Activated naive CD4-positive, alpha-beta T cell treated with anti-CD3 and anti-CD28 coated beads for 36 hours (primary cell): ENCODE data around the gene PXMP4. TPM values are rescaled to one million over a fixed set of nuclear protein-coding genes. Genes with fewer than 3 reads are reported as not detected.
"Not testable (repeated sequence)": the region's sequence is repeated elsewhere in the genome, so short reads cannot be mapped to it uniquely, and the experiment has no call there.

Source experiments
- CTCF ChIA-PET: fragments of 350-600 bp; sonication (Branson Sonifier 250); formaldehyde crosslinking; loops from one replicate; lab custom pipeline; 2021; ENCODE audit warnings: antibody characterized with exemption; lab: Charles Lee
- DNase-seq: peaks from one replicate; pipeline ENCODE4 v3.0.0-alpha.2; 2020
- H3K27ac Mint-ChIP-seq: one replicate; pipeline ENCODE4 v1.8.0; 2021; ENCODE audit warnings: mild to moderate bottlenecking, mixed read lengths
- H3K27me3 Mint-ChIP-seq: one replicate; pipeline ENCODE4 v1.8.0; 2021; ENCODE audit warnings: low read depth, mixed read lengths
- H3K36me3 Mint-ChIP-seq: one replicate; pipeline ENCODE4 v1.8.0; 2021; ENCODE audit warnings: low read depth, mixed read lengths
- H3K4me1 Mint-ChIP-seq: one replicate; pipeline ENCODE4 v1.8.0; 2021; ENCODE audit warnings: low read depth, mixed read lengths
- H3K4me3 Mint-ChIP-seq: one replicate; pipeline ENCODE4 v1.8.0; 2021; ENCODE audit warnings: mild to moderate bottlenecking, moderate library complexity, mixed read lengths
- H3K9me3 Mint-ChIP-seq: one replicate; pipeline ENCODE4 v1.8.0; 2021; ENCODE audit warnings: mixed read lengths
- intact Hi-C: fragments of 100-400 bp; cut with micrococcal nuclease; formaldehyde crosslinking; loops from one replicate; pipeline ENCODE4 v1.15.1; 2023
- total RNA-seq, 2 experiments: library from RNA; stranded (reverse); gene quantifications; one replicate each; pipeline ENCODE4 v1.2.3, GENCODE V29; 2021

The PXMP4 gene, protein sequence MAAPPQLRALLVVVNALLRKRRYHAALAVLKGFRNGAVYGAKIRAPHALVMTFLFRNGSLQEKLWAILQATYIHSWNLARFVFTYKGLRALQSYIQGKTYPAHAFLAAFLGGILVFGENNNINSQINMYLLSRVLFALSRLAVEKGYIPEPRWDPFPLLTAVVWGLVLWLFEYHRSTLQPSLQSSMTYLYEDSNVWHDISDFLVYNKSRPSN
- 10 to 100 TPM in 1 of 2 experiments, 1 to 10 TPM in 1; 9.5 to 10.3 TPM for total RNA-seq

DNA sequence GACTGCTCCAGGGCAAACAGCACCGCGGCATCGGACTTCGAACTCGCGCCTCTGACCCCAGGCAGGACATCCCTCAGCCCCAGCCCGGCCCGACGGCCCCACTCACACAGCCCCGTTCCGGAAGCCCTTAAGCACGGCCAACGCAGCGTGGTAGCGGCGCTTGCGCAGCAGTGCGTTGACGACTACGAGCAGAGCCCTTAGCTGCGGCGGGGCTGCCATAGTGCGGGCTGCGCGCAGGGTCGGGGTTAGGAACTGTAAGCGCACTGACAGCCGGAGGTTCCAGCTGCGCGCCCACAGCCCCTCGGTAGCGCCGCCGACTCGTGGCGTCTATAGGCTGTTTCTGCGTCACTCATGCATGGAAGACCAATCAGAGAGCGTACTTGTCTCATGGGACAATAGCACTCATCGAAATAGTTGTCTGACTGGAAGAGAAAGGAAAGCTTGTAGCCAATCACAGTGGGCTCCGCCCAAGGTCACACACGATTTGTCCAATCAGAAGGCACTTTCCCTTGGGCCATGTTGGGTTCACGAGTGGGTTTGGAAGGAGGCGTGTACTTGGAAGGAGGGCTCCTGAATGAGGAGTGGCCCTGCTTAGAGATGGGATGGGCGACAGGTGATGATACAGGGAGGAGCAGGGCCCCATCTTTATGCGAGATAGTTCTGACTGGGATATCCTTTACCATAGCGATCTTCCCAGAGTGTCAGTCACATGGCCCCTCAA, at the start of gene PXMP4:
Gene PXMP4 (minus strand): TSS at position 322 of the 721 bp plus-strand sequence. CDS start 103 bp downstream, at position 219.
- peak within 1 kb of the TSS; percentile 76 for H3K27ac Mint-ChIP-seq
- peak within 1 kb of the TSS; percentile 79 for H3K4me3 Mint-ChIP-seq
- peaks cover 21% of the 10 kb centered on the region for H3K4me1 Mint-ChIP-seq
- peak; percentile 95 for DNase-seq
- intact Hi-C loops, result loop anchor here (1.0 to 2.0 kb wide), 8 partner anchors 11 to 319 kb away; partner anchors contain the start of genes C20orf144, CDK5RAP1, CHMP4B and E2F1
- CTCF ChIA-PET, result interaction anchor here (1.4 kb wide), 2 partner anchors 12 to 52 kb away, joined by 4 read pairs; partner anchors contain the start of gene ZNF341
- H3K9me3 Mint-ChIP-seq, result no peaks in the 10 kb centered on the region
- peaks cover 3% of the 10 kb centered on the region for H3K36me3 Mint-ChIP-seq
- no peaks in the 10 kb centered on the region for H3K27me3 Mint-ChIP-seq

DNA sequence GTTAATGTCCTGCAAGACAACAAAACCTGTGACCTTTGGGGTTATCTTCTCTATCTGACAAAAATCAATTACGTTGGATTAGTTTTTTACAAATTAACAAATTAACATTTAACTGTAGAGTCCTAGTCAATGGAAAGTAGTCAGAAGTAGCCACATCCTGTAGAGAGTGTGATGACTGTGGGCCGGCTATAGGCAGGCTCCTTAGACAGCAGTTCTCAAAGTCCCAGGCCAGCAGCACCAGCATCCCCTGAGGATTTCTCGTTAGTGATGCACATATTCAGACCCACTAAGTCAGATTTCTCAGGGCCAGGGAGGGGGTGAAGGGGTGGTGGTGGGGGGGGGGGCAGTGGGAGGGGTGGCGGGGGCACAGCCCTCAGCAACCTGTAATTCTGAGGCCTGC, 48.9 kb upstream of the PXMP4 start:
- H3K4me1 Mint-ChIP-seq, result no peaks in the 10 kb centered on the region
- no peak overlapping the region for H3K4me3 Mint-ChIP-seq
- CTCF ChIA-PET, result no interaction called here
- intact Hi-C loops, result no loop called here
- H3K9me3 Mint-ChIP-seq, result no peaks in the 10 kb centered on the region
- no peak overlapping the region for H3K27ac Mint-ChIP-seq
- peaks cover 22% of the 10 kb centered on the region for H3K36me3 Mint-ChIP-seq
- H3K27me3 Mint-ChIP-seq, result no peaks in the 10 kb centered on the region
- DNase-seq, result no peak

DNA sequence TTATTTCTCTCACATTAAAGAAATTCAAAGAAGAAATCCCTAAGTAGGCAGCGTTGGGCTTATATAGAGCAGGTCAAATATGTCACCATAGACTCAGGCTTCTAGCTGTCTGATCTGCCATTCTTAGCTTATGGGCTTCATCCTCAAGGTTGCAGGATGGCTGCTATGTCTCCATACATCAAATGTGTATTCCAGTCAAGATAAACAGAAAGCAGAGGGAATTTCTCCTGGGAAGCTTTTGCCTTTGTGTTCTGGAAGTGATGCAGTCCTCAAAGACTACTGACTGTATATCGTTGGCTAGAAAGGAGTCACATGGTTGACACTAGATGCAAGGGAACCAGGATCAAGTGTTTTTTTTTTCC, 47.6 kb upstream of the PXMP4 start:
- no peaks in the 10 kb centered on the region for H3K4me1 Mint-ChIP-seq
- intact Hi-C loops, result no loop called here
- CTCF ChIA-PET, result interaction anchor here (0.5 kb wide), 1 partner anchor 606 kb away, joined by 3 read pairs; no protein-coding TSS in a partner anchor
- H3K4me3 Mint-ChIP-seq, result no peak overlapping the region
- H3K36me3 Mint-ChIP-seq, result peaks cover 23% of the 10 kb centered on the region
- H3K9me3 Mint-ChIP-seq, result no peaks in the 10 kb centered on the region
- no peaks in the 10 kb centered on the region for H3K27me3 Mint-ChIP-seq
- no peak for DNase-seq
- no peak overlapping the region for H3K27ac Mint-ChIP-seq

DNA sequence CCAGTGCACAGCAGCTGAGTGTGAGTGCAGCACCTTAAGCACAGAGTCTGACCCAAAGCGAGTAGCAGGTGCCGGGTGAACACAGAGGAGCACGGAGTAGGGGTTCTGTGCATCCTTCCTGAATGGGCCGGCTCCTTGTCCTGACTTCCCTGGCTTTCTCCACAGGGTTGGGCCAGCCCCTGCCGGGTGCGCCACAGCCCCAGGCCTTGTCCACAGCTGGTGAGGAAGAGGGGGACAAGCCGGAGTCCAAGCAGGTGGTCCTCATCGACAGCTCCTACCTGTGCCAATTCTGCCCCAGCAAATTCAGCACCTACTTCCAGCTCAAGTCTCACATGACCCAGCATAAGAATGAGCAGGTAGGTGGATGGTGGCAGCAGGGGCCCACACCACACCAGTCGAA, 46.6 kb upstream of the PXMP4 start:
- intact Hi-C loops, result no loop called here
- CTCF ChIA-PET, result no interaction called here
- Mint-ChIP-seq H3K36me3 (peaks cover 23% of the 10 kb centered on the region), H3K27ac (no peak overlapping the region), H3K9me3 (no peaks in the 10 kb centered on the region), H3K27me3 (no peaks in the 10 kb centered on the region), H3K4me1 (no peaks in the 10 kb centered on the region), H3K4me3 (no peak overlapping the region)
- DNase-seq, result no peak

DNA sequence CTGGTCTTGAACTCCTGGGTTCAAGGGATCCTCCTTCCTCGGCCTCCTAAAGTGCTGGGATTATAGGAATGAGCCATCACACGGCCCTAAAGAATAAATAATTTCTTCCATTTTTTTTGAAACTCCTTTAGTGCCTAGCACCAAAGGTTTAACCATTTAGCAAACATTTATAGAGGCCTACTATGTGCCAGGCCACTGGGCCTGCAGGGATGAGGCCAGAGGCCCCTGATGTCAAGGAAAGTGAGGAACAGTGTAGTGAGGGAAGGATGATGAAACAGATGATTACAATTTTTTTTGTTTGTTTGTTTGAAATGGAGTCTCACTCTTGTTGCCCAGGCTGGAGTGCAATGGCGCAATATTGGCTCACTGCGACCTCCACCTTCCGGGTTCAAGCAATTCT, 45.5 kb upstream of the PXMP4 start:
- Mint-ChIP-seq H3K4me3 (no peak overlapping the region), H3K27ac (no peak overlapping the region), H3K9me3 (no peaks in the 10 kb centered on the region), H3K4me1 (no peaks in the 10 kb centered on the region), H3K36me3 (peaks cover 23% of the 10 kb centered on the region), H3K27me3 (no peaks in the 10 kb centered on the region)
- intact Hi-C loops, result no loop called here
- DNase-seq, result no peak
- CTCF ChIA-PET, result no interaction called here

DNA sequence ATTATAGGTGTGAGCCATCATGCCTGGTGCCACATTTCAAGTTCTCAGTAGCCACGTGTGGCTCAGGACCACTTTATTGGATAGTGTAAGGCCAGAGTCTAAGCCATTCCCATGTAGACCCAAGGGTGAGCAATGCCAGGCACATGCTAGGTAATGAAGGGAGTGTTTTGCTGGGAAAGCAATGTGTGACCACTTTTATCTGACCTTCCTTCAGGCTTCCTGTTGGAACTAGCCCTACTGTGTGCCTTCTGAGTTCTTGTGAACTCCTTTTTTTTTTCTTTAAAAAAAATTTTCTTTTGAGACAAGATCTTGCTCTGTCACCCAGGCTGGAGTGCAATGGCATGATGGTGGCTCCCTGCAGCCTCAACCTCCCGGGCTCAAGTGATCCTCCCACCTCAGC, 45.0 kb upstream of the PXMP4 start:
- H3K27me3 Mint-ChIP-seq, result no peaks in the 10 kb centered on the region

DNA sequence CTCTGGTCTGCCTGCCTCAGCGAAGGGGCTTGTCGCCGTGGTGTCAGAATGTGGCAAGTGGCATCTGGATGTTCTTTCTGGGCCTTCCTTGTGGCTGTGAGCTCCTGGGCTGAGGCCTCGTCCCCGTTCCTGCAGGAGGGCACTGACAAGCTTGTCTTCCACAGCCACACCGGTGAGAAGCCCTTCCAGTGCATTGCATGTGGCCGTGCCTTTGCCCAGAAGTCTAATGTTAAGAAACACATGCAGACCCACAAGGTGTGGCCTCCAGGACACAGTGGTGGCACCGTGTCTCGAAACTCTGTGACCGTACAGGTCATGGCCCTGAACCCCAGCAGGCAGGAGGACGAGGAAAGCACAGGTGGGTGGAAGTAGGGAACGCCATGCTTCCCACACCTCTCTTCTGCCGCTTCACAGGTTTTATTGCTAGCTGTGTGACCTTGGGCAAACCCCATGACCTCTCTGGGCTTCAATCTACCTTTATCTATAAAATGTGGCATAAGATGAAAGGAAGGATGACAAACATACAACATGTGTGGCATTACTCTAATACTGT, 41.7 kb upstream of the PXMP4 start:
- intact Hi-C loops, result no loop called here
- no peak for DNase-seq
- CTCF ChIA-PET, result no interaction called here
- peaks cover 4% of the 10 kb centered on the region for H3K9me3 Mint-ChIP-seq
- no peak overlapping the region for H3K27ac Mint-ChIP-seq
- H3K27me3 Mint-ChIP-seq, result no peaks in the 10 kb centered on the region
- H3K4me1 Mint-ChIP-seq, result no peaks in the 10 kb centered on the region
- no peak overlapping the region for H3K4me3 Mint-ChIP-seq
- H3K36me3 Mint-ChIP-seq, result peaks cover 28% of the 10 kb centered on the region

More for the DNA sequence above, 45.0 kb upstream of the PXMP4 start:
- Mint-ChIP-seq H3K4me3 (no peak overlapping the region), H3K4me1 (no peaks in the 10 kb centered on the region), H3K27ac (no peak overlapping the region), H3K36me3 (peaks cover 21% of the 10 kb centered on the region), H3K9me3 (no peaks in the 10 kb centered on the region)
- no peak for DNase-seq
- CTCF ChIA-PET, result no interaction called here
- intact Hi-C loops, result no loop called here

DNA sequence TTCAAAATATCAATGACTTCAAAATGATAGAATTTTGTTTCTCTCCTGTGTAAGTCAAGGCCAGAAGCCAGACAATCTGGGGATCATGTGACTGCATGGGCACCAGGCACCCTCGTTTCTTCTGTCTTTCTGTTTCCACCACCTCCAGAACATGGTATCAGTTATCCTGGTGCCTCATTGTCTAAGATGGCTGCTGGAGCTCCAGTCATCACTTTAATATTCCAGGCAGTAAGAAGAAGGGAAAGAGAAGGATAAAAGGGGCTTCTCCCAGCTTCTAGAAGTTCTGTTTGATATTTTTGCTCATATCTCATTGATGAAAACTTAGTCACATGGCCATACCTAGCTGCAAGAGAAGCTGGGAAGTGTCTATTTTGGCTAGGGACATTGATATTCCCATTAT, 37.3 kb upstream of the PXMP4 start:
- DNase-seq, result no peak
- intact Hi-C loops, result no loop called here
- no peak overlapping the region for H3K4me3 Mint-ChIP-seq
- H3K4me1 Mint-ChIP-seq, result peaks cover 5% of the 10 kb centered on the region
- H3K27me3 Mint-ChIP-seq, result no peaks in the 10 kb centered on the region
- CTCF ChIA-PET, result no interaction called here
- peaks cover 4% of the 10 kb centered on the region for H3K9me3 Mint-ChIP-seq
- H3K27ac Mint-ChIP-seq, result no peak overlapping the region
- peaks cover 30% of the 10 kb centered on the region for H3K36me3 Mint-ChIP-seq

DNA sequence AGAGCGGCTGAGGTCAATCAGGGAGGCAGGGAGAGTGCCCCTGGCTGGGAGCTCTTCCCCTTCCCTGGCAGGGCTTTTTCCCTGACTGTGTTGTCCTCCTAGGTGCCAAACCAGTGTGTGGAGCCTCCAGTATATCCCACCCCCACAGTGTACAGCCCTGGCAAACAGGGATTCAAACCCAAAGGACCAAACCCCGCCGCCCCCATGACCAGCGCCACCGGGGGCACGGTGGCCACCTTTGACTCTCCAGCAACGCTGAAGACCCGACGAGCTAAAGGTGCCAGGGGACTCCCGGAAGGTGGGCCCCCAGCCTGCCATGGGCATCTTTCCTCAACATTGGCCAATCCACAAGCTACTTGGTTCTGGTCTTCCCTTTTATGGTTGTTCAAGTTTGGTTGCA, 36.9 kb upstream of the PXMP4 start:
- H3K36me3 Mint-ChIP-seq, result peaks cover 29% of the 10 kb centered on the region
- DNase-seq, result no peak
- CTCF ChIA-PET, result no interaction called here
- H3K9me3 Mint-ChIP-seq, result peaks cover 4% of the 10 kb centered on the region
- peaks cover 5% of the 10 kb centered on the region for H3K4me1 Mint-ChIP-seq
- no peaks in the 10 kb centered on the region for H3K27me3 Mint-ChIP-seq
- no peak overlapping the region for H3K4me3 Mint-ChIP-seq
- intact Hi-C loops, result no loop called here
- H3K27ac Mint-ChIP-seq, result no peak overlapping the region

DNA sequence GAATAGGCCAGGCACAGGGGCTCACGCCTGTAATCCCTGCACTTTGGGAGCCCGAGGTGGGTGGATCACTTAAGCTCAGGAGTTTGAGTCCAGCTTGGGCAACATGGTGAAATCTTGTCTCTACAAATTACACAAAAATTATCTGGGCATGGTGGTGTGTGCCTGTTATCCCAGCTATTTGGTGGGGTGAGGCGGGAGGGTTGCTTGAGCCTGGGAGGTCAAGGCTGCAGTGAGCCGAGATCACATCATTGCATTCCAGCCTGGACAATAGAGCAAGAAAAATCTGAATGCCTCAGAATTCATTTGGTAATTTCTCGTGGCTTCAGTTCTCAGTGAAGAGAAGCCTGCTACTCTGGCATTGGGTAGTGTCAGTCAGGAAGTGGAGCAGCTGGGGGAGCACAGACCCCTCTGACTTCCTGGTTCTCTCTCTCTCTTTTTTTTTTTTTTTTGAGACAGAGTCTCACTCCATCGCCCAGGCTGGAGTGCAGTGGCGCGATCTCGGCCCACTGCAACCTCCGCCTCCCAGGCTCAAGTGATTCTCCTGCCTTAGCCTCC, 35.9 kb upstream of the PXMP4 start:
- H3K4me1 Mint-ChIP-seq, H3K27me3 Mint-ChIP-seq, H3K27ac Mint-ChIP-seq, DNase-seq, CTCF ChIA-PET, H3K9me3 Mint-ChIP-seq, H3K4me3 Mint-ChIP-seq, intact Hi-C loops: not testable (repeated sequence)
- H3K36me3 Mint-ChIP-seq, result peaks cover 30% of the 10 kb centered on the region

DNA sequence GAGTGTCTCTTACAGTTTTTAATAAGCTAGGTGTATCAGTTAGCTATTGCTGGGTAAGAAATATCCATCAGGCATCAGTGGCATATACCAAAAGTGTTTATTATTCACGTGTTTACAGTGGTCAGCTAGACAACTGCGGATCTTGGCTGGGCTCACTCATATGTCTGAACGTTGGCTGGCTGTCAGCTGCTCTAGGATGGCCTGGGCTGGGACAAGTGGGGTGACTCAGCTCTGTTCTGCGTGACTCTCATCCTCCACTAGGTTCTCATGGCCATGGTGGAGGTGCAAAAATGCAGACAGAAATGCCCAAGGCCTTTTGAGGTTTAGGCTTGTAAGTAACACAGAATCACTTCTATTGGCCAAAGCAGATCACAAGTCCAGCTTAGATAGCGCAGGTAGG, 33.7 kb upstream of the PXMP4 start:
- H3K27ac Mint-ChIP-seq, result no peak overlapping the region
- peaks cover 4% of the 10 kb centered on the region for H3K9me3 Mint-ChIP-seq
- intact Hi-C loops, result no loop called here
- no peak for DNase-seq
- no peak overlapping the region for H3K4me3 Mint-ChIP-seq
- CTCF ChIA-PET, result interaction anchor here (1.2 to 1.7 kb wide), 2 partner anchors 38 to 161 kb away, joined by 3 to 4 read pairs; no protein-coding TSS in a partner anchor
- peaks cover 36% of the 10 kb centered on the region for H3K36me3 Mint-ChIP-seq
- peaks cover 5% of the 10 kb centered on the region for H3K4me1 Mint-ChIP-seq
- H3K27me3 Mint-ChIP-seq, result no peaks in the 10 kb centered on the region

DNA sequence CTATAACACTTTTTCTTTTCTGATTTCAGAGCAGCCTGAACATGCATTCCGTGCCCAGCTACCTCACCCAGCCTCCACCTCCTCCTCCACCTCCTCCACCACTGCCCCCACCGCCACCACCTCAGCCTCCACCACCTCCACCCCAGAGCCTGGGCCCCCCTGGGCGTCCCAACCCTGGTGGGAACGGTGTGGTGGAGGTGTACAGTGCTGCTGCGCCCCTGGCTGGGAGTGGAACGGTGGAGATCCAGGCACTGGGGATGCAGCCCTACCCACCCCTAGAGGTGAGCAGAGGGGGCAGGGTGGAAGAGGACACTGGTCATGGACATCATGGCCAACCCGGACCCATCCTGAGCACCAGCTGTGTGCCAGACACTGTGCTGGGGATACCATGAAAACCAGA, 33.0 kb upstream of the PXMP4 start:
- Mint-ChIP-seq H3K4me1 (peaks cover 5% of the 10 kb centered on the region), H3K27me3 (no peaks in the 10 kb centered on the region), H3K27ac (no peak overlapping the region), H3K36me3 (peaks cover 35% of the 10 kb centered on the region), H3K4me3 (no peak overlapping the region), H3K9me3 (peaks cover 4% of the 10 kb centered on the region)
- no peak for DNase-seq
- intact Hi-C loops, result no loop called here
- CTCF ChIA-PET, result interaction anchor here (1.2 to 1.7 kb wide), 2 partner anchors 39 to 161 kb away, joined by 3 to 4 read pairs; no protein-coding TSS in a partner anchor
